Nephron (organoid): ENCODE data around the gene INTS3.
A peak's percentile ranks its signal among the peaks of the same experiment; 100 is the strongest.

Experiments
- H3K27ac Mint-ChIP-seq, 3 experiments: 2 replicates each; pipeline ENCODE4 v1.8.0; 2020; ENCODE audit warnings: mixed read lengths in 3 of 3, mild to moderate bottlenecking in 2 of 3, moderate library complexity in 1 of 3
- H3K27me3 Mint-ChIP-seq: 2 replicates; pipeline ENCODE4 v1.8.0; 2021; ENCODE audit warnings: low read depth, mild to moderate bottlenecking, moderate library complexity, mixed read lengths
- H3K36me3 Mint-ChIP-seq: 2 replicates; pipeline ENCODE4 v1.8.0; 2020; ENCODE audit warnings: low read depth, mixed read lengths
- H3K4me1 Mint-ChIP-seq: 2 replicates; pipeline ENCODE4 v1.8.0; 2020; ENCODE audit warnings: mixed read lengths
- H3K4me3 Mint-ChIP-seq, 3 experiments: 2 replicates each; pipeline ENCODE4 v1.8.0; 2020; ENCODE audit warnings: mild to moderate bottlenecking in 3 of 3, mixed read lengths in 3 of 3, moderate library complexity in 2 of 3
- H3K9me3 Mint-ChIP-seq: 2 replicates; pipeline ENCODE4 v1.8.0; 2020; ENCODE audit warnings: mixed read lengths
- TF ChIP-seq, protein P1 (sequence below), 3 experiments: fragments of 200-600 bp; sonication (generic); IDR thresholded peaks; one replicate each; pipeline ENCODE4 v1.5.0; 2021; ENCODE audit warnings: antibody characterized with exemption in 3 of 3; ENCODE audit not compliant: unreplicated experiment in 3 of 3

The INTS3 gene

GRCh38 chr1:153749408-153750005, 21.7 kb downstream of the INTS3 start:
- H3K4me3 Mint-ChIP-seq, result no peak overlapping the region
- peaks cover 4% of the 10 kb centered on the region for H3K4me1 Mint-ChIP-seq
- TF ChIP-seq, protein P1, sequence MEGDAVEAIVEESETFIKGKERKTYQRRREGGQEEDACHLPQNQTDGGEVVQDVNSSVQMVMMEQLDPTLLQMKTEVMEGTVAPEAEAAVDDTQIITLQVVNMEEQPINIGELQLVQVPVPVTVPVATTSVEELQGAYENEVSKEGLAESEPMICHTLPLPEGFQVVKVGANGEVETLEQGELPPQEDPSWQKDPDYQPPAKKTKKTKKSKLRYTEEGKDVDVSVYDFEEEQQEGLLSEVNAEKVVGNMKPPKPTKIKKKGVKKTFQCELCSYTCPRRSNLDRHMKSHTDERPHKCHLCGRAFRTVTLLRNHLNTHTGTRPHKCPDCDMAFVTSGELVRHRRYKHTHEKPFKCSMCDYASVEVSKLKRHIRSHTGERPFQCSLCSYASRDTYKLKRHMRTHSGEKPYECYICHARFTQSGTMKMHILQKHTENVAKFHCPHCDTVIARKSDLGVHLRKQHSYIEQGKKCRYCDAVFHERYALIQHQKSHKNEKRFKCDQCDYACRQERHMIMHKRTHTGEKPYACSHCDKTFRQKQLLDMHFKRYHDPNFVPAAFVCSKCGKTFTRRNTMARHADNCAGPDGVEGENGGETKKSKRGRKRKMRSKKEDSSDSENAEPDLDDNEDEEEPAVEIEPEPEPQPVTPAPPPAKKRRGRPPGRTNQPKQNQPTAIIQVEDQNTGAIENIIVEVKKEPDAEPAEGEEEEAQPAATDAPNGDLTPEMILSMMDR (IDR thresholded peaks at IDR 0.05; ENCODE audit: unreplicated experiment in 3 of 3), result peak; percentile 92 to 96 (median 95)
- H3K27me3 Mint-ChIP-seq, result no peaks in the 10 kb centered on the region
- H3K27ac Mint-ChIP-seq, result peak overlapping the region; percentile 39 to 66 (median 55)
- peaks cover 72% of the 10 kb centered on the region for H3K36me3 Mint-ChIP-seq
- no peaks in the 10 kb centered on the region for H3K9me3 Mint-ChIP-seq

GRCh38 chr1:153750026-153750995, 22.5 kb downstream of the INTS3 start:
- Mint-ChIP-seq H3K36me3 (peaks cover 77% of the 10 kb centered on the region), H3K27me3 (no peaks in the 10 kb centered on the region), H3K4me3 (no peak overlapping the region), H3K9me3 (no peaks in the 10 kb centered on the region), H3K4me1 (peaks cover 4% of the 10 kb centered on the region), H3K27ac (peak overlapping the region in 1 of 3 experiments; percentile 66)
- TF ChIP-seq, protein P1 (IDR thresholded peaks at IDR 0.05; ENCODE audit: unreplicated experiment in 3 of 3), result no peak

DNA sequence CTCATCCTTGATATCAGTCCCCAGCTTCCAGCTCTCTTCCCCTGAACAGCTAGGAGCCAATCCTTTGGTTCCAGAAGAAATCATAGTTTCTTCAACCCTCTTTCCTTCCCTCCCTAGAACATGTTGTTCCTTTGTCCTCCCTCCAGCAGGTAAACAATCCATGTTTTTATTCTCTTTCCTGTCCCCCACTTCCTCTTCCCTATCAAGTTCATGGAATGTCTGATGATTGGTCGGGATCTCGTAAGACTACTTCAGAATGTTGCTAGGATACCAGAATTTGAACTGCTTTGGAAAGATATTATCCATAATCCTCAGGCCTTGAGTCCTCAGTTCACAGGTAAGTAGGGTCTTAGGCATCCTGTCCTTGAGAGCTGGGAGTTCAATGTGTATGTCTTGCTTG, 24.2 kb downstream of the INTS3 start:
- no peaks in the 10 kb centered on the region for H3K9me3 Mint-ChIP-seq

GRCh38 chr1:153752571-153753195, 24.8 kb downstream of the INTS3 start:
- H3K27me3 Mint-ChIP-seq, result no peaks in the 10 kb centered on the region
- peak overlapping the region; percentile 37 to 74 (median 40) for H3K27ac Mint-ChIP-seq

More for the DNA sequence above, 24.2 kb downstream of the INTS3 start:
- Mint-ChIP-seq H3K27ac (peak overlapping the region; percentile 13 to 74 (median 18)), H3K36me3 (peaks cover 72% of the 10 kb centered on the region), H3K27me3 (no peaks in the 10 kb centered on the region), H3K4me3 (no peak overlapping the region), H3K4me1 (peaks cover 4% of the 10 kb centered on the region)
- TF ChIP-seq, protein P1 (IDR thresholded peaks at IDR 0.05; ENCODE audit: unreplicated experiment in 3 of 3), result no peak

DNA sequence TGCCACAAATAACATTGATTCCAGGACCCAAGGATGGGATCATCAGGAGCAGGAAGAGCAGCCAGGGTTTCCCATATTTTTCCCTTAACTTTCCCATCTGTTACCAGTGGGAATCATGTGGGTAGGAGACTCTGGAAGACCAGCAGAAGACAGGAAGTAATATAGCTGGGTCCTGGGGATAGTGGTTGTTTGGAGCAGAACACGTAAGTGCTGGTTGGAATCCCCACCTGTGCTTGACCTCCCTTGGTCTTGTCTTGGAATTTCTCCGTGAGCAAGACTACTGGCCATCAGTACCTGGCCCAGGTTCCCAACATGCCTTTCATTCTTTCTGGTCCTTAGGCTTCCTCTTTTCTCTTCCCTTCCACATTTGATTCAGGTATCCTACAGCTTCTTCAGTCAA, 26.4 kb downstream of the INTS3 start:
- TF ChIP-seq, protein P1 (IDR thresholded peaks at IDR 0.05; ENCODE audit: unreplicated experiment in 3 of 3), result no peak
- no peaks in the 10 kb centered on the region for H3K27me3 Mint-ChIP-seq
- peaks cover 2% of the 10 kb centered on the region for H3K4me1 Mint-ChIP-seq
- H3K9me3 Mint-ChIP-seq, result no peaks in the 10 kb centered on the region
- peak overlapping the region in 1 of 3 experiments; percentile 29 for H3K27ac Mint-ChIP-seq
- no peak overlapping the region for H3K4me3 Mint-ChIP-seq
- peaks cover 71% of the 10 kb centered on the region for H3K36me3 Mint-ChIP-seq

More at GRCh38 chr1:153752571-153753195, 24.8 kb downstream of the INTS3 start:
- Mint-ChIP-seq H3K36me3 (peaks cover 74% of the 10 kb centered on the region), H3K4me1 (peaks cover 4% of the 10 kb centered on the region), H3K9me3 (no peaks in the 10 kb centered on the region), H3K4me3 (no peak overlapping the region)
- TF ChIP-seq, protein P1 (IDR thresholded peaks at IDR 0.05; ENCODE audit: unreplicated experiment in 3 of 3), result no peak
